GM21526 (cell line): ENCODE data around the gene RASAL3.
"Not testable (repeated sequence)": the region's sequence is repeated elsewhere in the genome, so short reads cannot be mapped to it uniquely, and the experiment has no call there.

Source experiments
- ATAC-seq: cut with Tn5 transposase; IDR thresholded peaks from one replicate; pipeline ENCODE4 v1.9.1; 2021; ENCODE audit warnings: moderate library complexity; ENCODE audit not compliant: unreplicated experiment, low FRiP score

The RASAL3 gene

DNA sequence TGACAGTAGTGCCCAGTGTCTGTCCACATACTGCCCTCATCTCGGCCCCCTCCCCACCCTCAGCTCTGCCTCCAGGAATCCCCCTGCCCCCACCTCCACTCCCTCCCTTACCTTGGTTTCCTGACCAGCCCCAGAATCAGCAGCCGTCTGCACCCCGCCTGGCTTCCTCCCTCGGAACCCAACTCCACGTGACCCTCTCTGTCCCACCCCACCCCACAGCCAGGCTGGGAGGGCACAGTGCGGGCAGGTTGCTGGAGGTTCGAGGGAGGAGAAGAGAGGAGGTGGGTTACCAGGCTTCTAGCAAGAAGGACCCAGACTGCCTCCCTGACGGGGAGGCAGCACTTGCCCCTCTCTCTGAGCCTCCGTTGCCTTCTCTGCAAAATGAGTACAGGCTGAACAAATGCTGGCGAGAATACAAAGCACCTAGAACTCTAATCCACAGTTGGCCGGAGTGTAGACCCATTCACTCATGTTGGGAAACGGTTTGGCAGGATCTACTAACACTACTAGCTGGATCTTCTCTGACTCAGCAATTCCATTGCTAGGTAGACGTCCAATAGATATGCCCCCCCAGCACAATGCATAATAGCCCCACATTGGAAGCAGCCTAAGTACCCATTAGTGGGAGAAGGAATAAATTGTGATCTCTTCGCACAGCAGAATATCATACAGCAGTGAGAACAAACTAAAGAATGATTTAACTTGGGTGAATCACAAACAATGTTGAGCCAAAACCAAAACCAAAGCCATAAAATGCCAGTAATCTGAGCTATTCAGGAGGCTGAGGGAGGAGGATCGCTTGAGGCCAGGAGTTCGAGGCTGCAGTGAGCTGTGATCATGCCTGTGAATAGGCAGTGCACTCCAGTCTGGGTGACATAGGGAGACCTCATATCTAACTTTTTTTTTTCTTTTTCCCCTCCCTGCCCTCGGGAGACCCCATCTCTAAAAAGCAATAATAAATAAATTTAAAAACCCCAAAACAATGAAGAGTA is at the start of gene RASAL3:
Gene RASAL3 (minus strand): TSS at position 151 of the 992 bp plus-strand sequence. CDS start 186 bp downstream, outside the sequence.
- ATAC-seq = no peak

DNA sequence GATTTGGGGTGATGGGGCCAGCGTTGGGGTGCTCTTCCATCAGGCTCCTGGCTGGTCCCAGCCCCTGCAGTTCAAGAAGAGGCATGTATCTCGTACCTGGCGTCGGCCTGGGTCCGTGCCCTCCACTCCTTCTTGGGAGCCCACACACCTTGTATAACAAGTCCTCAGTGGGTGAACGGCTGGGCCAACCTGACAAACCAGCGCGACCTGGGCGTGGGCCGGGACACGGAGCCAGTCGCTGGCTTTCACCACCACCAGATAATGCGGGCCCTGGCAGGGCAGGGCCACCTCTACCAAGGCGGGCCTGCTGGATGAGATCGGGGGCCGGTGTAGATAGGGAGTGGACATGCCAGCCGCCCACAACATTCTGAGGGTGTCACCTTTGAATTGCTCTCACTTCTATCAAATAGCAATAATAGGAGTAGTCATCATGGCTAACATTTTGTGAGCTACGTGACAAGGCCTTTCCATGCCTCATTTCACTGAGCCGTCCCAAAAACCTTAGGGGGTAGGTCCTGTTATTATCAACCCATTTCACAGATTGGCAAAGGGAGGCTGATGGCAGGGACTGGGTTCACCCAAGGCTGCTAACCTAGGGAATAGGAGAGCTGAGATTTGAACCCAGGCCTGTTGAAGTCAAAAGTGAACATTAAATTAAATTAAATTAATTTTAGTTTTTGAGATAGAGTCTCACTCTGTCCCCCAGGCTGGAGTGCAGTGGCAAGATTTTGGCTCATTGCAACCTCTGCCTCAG is 47.5 kb upstream of the RASAL3 start:
- no peak for ATAC-seq

DNA sequence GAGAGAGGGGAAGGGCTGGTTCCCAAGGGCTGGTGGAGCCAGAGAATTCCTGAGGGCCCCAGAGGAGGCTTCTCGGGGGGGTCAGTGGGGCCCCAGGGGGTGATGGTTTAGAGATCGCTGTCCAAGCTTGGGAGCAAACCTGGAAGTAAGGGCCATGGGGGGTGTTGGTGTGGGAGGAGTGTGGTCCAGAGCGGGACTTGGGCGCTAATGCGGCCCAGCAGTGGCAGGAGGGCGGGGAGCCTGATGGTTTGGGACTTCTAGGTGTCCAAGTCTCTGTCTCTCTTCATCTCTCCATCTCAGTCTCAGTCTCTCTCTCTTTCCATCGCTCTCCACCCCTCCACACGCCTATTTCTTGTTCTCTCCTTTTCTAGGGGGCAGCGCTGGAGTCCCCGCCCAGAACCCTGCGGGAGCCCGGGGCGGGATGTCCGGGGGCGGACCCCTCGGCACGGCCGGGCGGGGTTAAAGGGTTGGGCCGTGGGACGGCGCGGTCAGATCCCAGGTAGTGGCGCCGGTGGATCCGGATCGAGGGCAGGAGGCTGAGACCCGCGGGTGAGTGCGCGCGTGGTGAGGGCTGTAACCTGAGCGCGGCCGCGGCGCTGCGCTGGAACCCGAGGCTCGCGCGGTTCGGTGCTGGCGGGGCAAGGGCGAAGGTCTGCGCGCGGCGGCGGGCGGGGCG is 43.8 kb upstream of the RASAL3 start, which contains the start of gene CYP4F22:
Gene CYP4F22 (plus strand): TSS at position 491 of the 676 bp plus-strand sequence. CDS start 16,812 bp downstream, outside the sequence.
- ATAC-seq = no peak

DNA sequence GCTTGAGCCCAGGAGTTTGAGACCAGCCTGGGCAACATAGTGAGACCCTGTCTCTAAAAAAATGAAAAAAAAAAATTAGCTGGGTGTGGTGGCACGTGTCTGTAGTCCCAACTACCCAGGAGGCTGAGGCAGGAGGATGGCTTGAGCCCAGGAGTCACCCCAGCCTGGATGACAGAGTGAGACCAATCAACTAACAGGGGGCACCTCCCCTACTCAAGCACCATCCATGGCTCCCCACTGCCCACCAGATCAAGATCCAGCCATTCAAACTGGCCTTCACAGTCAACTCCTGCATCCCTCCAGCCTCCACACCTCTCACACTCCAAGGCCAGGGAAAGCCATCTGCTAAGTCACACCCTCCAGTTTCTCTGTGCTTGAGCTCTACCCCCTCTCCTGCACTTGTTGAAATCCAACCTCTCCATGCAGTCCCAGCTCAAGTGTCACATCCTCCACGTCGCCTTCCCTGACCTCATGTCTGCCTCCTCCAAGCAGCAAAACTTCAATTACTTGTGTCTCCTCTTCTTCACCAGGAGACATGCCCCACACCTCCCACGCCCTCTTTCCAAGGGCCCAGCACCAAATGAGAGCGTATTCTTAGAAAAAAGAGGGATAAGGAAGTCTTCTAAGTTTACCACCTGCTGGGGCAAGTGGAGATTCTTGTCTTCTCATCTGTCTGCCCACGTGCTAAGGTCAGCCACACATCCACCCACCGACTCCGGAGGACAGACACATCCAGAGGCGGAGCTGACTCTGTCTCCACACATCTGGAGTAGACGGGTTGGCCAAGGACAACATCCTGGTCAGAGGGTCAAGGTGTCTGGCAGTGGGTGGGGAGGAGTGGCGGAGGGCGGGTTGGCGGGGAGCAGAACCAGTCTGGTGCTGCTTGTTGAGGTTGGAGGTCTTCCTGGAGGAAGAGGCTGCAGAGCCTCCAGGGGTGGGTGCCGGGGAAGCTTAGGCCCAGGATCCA is 43.0 kb upstream of the RASAL3 start:
- ATAC-seq = no peak

DNA sequence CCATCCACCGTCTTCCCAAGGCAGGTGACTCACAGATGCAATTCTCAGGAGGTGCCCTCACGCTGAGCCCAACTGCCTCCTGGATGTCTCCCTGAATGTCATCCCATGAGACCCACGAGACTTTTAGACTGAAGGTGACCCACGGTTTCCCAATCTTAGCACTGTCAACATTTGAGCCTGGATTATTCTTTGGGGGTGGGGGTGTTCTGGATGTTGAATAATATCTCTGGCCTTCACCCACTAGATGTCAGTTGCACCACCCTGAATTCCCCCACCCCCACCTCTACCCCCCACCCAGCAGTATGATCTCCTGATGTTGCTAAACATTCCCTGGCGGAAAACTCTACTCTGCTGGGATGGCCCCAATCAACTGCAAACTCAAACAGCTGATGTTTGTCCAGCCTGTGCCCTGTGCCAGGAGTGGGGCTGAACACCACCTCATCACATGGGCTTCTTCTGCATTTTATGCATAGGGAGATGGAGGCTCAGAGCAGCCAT is 41.8 kb upstream of the RASAL3 start:
- ATAC-seq = no peak

DNA sequence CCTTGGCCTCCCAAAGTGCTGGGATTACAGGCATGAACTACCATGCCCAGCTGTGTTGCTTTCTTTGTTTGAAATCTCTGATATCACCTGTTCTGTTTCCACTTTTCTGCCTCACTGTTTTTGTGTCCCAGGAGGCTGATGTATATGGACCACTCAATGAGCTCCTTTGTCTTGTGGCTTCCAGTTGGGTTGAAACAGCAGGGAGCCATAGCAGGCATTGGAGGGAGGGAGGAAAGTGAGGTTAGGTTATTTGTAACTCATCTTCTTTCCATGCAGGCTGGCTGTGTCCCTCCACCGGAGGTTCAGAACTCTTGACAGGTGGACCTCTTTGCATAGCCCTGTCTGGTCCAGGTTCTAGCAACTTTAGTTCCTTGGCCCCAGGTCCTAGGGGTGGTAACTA is 37.9 kb upstream of the RASAL3 start:
- no peak for ATAC-seq

DNA sequence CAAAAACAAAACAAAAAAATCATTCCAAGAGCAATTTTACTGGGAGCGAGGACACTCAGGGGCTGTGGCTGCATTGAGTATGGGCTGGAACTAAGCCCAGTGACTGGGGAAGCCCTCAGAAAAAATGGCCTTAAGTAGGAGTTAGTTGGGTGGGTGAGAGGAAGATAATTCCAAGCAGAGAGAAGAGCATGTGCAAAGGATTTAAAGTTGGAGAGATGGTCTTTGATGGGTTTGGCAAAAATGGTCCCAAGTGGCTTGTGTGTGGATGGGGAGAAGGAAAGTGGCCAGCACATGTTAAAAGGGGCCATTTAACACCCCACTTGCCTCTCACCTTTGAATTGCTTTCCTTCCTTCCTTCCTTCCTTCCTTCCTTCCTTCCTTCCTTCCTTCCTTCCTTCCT is 37.3 kb upstream of the RASAL3 start:
- no peak for ATAC-seq

DNA sequence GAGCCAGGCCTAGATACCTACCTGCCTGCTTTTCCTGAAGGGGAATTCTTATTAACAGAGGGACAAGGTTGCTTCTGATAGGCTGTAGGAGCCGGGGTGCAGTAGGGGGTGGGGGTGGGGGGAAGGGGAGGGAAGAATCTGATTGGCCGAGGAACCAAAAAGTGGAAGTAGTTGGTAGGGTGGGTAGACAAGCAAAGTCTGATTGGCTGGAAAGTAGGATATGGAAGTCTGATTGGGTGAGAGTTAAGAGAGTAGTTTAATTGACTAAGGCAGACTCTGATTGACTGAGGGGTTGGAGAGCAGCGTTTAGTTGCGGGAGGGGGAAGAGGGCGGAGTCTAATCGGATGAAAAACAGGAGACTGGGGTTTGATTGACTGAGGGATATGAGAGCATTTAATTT is 34.6 kb upstream of the RASAL3 start:
- ATAC-seq = no peak

DNA sequence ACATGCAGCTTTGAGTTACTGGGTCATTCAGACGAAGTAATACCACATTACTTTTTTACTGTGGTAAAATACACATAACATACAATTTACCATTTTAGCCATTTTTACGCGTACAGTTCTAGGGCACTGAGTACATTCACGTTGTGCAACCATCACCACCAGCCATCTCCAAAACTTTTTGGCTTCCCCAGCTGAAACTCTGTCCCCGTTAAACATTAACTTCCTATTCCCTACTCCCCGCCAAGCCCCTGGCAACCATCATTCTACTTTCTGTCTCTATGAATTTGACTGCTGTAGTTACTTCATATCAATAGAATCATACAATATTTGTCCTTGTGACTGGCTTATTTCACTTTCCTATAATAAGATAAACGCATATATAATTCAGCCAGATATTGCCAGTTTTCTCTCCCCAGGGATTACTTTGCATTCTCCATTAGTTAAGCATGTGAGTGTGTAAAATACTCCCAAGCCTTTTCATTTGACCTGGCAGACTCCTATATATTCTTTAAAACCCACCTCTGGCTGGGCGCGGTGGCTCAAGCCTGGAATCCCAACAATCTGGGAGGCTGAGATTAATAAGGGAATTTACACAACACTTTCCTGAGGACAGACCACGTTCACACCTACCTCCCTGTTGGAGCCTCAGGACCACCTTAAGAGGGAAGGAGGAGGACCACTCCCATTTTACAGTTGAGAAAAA is 34.0 kb upstream of the RASAL3 start:
- no peak for ATAC-seq

DNA sequence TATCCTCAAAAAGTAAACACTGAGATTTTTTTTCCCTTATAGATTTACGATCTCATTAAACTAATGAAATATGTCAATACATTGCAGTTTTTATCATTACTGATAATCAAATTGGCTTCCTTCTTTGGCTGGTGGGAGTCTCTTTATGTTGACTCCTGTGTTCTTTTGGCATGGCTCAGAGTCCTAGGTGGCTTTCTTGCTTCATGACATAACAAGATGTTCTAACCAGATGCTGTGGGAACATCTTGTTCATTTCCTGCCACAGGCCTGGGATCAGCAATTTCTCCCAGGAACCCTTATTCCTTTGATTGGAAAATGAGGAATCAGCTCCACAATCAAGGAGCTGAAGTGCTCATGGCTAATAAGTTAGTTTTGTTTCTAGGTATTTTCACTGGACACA is 30.8 kb upstream of the RASAL3 start:
- ATAC-seq = no peak

DNA sequence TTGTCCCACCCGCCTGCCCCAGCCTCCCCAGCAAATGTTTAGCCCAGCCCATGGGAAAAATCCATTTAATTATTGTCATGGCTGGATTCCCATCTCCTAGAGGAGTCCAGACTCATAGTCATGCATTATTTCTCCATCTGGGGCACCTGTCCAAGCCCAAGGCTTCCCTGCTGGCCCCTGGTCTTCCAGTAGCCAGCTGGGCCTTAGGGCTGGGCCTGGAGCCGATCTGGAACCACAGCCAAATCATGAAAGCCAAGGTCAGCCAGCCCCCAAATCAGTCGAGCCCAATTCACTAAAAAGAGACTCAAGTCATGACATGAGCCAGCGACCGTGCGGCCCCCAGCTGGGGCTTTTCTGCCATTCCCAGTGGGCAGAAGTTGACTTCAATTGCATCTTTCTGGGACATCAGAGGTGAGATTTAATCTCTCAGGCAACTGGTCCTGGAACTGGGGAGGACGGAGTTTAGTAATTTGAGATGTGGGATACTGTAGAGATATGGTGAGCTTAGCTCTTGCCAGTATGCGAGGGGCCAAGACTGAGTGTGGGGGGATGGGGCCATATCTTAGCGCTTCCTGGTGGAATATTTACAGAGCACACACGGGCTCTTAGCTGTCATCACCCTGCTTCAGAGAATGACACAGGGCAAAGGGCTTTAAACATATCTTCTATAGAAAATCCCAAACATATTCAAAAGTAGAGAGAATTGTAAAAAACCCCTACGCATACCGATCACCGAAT is 24.3 kb upstream of the RASAL3 start:
- no peak for ATAC-seq

DNA sequence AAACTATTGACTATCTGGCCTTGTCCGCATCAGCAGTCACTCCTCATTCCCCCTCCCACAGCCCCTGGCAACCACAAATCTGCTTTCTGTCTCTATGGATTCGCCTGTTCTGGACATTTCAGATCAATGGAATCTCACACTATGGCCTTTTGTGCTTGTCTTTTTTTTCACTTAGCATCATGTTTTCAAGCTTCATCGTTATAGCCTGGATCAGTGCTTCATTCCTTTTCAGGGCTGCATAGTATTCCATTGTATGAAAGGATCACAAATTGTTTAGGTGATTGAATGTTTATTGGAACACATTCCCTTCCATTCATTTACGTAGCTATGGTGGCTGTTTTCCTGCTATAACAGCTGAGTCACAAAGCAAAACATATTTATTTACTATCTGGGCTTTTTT is 22.7 kb upstream of the RASAL3 start:
- ATAC-seq = no peak

DNA sequence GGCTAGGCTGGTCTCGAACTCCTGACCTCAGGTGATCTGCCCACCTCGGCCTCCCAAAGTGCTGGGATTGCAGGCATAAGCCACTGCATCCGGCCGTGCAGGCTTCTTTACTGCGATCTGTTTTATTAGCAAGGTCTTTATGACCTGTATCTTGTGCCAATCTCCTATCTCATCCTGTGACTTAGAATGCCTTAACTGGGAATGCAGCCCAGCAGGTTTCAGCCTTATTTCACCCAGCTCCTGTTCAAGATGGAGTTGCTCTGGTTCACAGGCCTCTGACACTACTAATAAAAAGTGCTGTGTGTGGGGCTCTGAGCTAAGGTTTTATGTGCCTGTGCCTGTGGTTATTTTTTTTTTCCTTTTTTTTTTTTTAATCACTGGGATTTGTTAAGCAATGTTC is 21.4 kb upstream of the RASAL3 start:
- ATAC-seq = not testable (repeated sequence)

DNA sequence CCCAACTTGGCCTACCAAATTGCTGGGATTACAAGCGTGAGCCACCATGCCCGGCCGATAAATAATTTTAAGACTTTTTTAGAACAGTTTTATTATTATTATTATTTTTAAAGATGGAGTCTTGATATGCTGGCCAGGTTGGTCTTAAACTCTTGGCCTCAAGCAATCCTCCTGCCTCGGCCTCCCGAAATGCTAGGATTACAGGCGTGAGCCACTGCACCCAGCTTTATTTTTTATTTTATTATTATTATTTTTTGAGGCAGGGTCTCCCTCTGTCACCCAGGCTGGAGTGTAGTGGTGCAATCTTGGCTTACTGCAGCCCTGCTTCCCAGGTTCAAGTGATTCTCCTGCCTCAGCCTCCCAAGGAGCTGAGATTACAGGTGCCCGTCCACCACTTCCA is 16.7 kb upstream of the RASAL3 start:
- ATAC-seq = not testable (repeated sequence)

DNA sequence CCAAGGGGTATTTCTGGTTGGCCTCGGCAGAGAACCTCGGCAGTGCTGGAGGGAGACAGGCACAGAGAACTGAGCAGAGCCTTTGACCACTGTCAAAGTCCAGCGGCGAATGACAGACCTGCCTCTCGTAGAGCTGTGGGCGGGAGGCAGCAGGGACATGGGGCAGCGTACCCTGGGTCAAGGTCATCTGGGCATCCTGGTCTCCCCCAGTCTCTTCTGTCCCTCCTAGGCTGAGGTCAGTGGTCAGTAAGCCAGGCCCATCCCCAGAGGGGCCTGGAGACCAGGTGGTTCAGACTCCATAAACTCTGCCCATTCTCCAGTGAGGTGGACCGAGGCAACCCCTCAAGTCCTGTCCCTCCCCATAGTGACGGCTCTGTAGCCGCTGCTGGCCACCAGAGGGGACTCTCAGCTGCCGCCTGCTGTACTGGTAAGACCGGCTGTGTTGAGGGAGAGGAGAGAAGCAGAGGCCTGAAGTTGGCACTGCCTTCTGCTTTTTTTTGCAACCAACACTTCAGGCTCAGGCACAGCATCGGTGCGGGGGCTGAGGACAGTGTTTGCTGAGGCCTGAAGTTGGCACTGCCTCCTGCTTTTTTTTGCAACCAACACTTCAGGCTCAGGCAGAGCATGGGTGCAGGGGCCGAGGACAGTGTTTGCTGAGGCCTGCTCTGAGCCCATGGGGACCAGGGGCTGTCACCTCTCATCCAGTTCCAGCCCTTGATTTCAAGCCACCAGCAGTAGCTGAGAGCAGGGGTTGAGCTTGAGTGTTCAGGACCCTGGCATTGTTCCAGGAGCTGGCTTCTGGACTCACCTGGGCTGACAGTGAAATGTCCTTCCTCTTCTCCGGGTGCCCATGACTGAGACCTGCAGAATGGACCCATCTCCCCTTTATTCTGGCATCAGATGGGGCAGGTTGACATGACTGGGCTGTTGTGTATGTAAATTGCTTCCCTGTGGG is 15.3 kb upstream of the RASAL3 start, which contains the start of gene PGLYRP2:
Gene PGLYRP2 (minus strand): TSS at position 111 of the 955 bp plus-strand sequence. CDS start 130 bp downstream, outside the sequence.
- no peak for ATAC-seq

DNA sequence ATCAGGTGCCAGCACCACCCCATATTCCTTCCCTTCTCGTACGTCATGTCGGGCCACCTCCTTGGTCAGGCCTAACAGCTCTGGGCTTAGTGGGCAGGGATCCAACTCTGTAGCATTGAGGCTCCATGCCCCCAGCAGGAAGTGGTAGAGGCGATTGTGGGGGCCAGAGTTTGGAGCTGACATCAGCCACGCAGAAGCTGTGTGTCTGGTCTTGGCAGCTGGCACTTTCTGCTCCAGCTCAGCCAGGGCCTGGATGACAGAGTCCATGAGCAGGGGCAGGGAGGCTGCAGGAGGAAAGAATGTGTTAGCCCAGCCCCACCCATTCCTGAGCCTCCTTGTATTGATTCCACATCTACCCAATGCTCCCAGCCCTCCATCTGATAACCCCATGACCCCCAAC is 12.0 kb upstream of the RASAL3 start:
- ATAC-seq = no peak

DNA sequence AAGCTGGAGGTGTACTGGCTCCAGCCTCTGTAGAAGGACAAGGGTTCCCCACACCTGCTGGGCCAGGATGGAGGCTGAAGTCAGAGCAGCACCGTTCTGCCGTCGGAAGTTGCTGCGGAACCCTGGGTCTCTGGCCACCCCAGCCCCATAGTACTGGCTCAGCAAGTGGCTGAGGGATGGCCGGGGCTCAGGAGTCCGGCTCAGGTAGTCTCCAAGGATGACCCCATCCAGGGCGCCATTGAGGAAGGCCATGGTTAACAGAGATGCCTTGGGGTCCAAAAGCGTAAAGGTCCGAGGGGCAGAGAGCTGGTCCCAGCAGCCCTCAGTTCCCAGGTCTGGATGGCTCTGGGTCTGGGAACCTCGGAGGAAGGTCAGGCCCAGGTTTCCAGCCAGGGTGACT is 11.3 kb upstream of the RASAL3 start:
- no peak for ATAC-seq
